Right renal cortex interstitium (tissue), 3 donors: Measurements from ENCODE around the gene NRXN3. TPM values are rescaled to one million over a fixed set of nuclear protein-coding genes. Genes with fewer than 3 reads are reported as not detected.

ENCODE experiments used
- DNase-seq, 3 donors: peaks; one replicate each; pipeline ENCODE4 v3.0.0-alpha.2; 2013; ENCODE audit warnings: low read depth in 3 of 3, low spot score in 2 of 3
- polyA plus RNA-seq, 3 donors: library from polyadenylated mRNA; unstranded; fragments of 120-200 nt; gene quantifications; one replicate each; pipeline ENCODE4 v1.2.1, GENCODE V29; 2013; ENCODE audit not compliant: insufficient read length in 3 of 3

The NRXN3 gene
- polyA plus RNA-seq, 3 donors = 5.6 to 6.7 (median 5.9) TPM

GRCh38 chr14:79036441-79036840, 866.3 kb downstream of the NRXN3 start:
- no peak for DNase-seq

DNA sequence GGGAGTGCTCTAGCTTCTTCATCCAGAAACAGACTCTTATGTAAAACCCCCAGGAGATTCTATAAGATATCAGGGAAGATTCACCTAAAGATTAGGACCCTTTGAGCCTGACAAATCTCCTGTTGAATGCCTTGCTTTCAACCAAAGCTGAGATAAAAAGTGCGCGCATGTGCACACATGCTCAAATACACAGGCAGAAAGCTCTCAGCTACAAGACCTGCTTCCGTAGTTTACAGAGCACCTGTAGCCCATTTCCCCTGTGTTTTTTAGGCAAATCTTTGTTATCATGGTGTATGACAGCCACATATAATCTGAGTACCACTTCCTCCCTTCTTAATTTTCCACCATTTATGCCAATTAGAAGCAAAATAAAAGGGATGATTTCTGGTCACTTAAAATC, 866.9 kb downstream of the NRXN3 start:
- no peak for DNase-seq

GRCh38 chr14:79037593-79037992, 867.4 kb downstream of the NRXN3 start:
- DNase-seq = no peak

GRCh38 chr14:79040790-79041189, 870.6 kb downstream of the NRXN3 start:
- no peak for DNase-seq

GRCh38 chr14:79043194-79043889, 873.2 kb downstream of the NRXN3 start:
- DNase-seq = no peak

GRCh38 chr14:79044894-79045624, 874.9 kb downstream of the NRXN3 start:
- no peak for DNase-seq

GRCh38 chr14:79050787-79051727, 880.9 kb downstream of the NRXN3 start:
- no peak for DNase-seq

DNA sequence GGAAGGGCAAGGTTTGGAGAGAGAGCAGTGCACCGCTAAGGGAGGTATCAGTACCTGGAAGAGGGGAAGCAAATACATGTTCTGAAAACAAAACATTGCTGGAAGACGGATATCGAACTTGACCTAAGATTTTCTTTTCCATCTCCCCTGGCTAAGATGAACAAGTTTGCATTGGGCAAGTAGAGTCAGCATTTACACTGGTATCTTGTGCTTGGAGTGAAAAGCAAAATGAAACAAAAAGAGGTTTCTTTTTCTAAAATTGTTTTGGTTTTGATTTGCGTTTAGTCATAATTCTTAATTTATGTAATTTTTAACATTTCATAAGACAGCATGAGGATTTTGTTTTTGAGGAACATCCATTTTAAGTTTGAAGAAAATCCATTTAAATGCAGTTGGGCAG, 881.6 kb downstream of the NRXN3 start:
- DNase-seq = no peak

DNA sequence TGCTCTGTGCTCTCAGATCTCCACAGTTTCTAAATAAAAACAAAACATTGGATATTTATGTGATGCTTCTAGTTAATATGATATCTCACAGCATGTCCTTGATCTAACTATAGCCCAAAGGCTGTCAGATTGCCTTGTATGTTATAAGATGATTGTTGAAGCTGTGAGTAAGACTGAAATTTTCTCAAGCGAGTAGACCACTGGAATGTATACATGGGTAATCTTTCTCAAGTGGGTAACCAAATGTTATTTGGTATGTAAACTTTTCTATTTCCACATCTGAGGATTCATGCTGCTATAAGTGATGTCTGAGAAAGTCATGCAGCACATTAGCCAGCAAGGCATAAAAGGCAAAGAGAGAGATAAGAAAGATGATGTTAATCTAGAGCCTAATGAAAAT, 886.7 kb downstream of the NRXN3 start:
- no peak for DNase-seq

GRCh38 chr14:79057333-79057732, 887.2 kb downstream of the NRXN3 start:
- DNase-seq = no peak

GRCh38 chr14:79062226-79062625, 892.1 kb downstream of the NRXN3 start:
- DNase-seq = no peak

GRCh38 chr14:79064214-79064613, 894.0 kb downstream of the NRXN3 start:
- DNase-seq = no peak

DNA sequence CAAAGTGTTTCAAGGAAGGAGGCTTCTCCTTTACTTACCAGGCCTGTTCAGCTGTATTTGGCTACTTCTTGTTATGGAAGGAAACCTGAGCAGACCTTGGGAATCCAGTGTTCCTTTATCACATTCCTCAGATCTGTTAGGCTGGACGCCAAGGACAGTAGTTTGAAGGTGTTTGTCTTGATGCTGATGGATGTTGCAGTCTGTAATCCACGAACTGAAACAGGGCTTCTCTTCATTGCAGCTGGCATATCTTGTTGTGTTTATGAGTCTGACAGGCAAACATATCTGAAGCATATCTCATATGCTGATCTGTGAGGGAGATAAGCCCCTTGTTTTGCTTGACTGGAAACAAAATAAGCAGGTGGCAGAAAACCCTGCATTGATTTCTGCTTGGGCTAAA, 904.3 kb downstream of the NRXN3 start:
- no peak for DNase-seq

DNA sequence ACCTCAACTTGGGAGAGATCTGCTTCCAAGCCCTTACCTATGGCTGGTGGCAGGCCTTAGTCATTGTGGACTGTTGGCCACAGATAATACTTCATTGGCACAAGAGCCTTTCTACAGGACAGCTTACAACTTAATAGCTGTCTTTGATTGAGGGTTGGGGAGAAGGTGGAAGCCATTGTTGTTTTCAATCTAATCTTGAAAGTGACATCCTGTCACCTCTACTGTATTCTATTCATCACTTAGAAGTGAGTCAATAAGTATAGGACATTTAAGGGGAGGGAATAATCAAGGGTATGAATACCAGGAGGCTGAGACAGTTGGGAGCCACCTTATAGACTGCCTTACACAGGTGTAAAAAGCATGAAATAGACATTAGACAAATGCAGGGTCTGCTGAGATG, 906.3 kb downstream of the NRXN3 start:
- no peak for DNase-seq

DNA sequence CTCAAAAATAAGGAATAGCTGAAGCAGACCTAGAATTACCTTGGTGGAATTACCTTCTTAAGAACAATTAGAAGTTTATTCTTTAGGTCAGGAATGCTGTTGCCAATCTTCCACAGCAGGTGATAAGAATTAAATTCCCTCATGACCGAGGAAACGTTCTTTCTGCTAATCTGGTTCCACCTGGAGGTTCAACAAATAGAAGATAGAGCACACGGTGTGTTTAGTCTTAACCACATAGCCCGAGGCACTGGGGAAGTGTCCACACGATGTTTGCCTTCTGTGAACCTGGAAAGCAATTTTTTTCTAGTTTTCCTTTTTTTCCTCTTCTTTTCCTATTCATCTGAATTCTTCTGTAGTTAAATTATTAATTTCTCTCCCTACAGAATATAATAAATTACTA, 906.9 kb downstream of the NRXN3 start:
- DNase-seq = no peak

DNA sequence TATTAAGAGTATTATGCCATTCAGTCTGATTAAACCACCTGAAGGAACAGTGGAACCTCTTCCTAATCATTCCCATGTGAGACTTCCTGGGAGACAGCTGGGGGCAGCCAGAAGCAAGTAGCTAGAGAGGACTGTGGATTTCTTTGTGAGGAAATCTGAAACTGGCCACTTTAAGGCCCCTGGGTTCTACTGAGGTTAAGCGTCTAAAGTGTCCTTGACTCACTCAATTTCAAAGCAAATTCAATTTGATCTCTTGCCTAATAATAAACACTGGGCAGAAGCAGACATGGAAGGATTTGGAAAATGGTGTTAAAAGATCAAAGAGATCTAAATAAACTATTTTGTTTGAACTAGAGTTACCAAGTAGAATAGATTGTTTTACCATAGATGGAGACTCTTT, 909.9 kb downstream of the NRXN3 start:
- DNase-seq = no peak

DNA sequence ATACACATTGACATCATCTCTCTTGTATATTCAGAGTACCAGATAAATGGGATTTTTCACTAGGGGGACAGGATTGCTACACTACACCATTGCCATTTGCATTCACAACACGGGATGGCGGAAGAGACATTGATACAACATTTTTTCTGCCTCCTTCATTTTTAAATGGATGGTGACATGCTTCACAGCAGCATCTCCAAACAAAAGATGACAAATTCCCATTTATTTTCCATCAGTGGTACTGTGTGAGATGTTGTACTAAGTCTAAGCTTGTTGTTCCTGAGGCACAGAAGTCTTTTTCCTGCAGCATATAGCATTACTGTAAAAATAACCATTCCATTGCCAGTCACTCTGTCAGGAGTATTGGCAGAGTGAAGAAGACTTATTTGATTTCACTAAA, 912.7 kb downstream of the NRXN3 start:
- no peak for DNase-seq

GRCh38 chr14:79083356-79083755, 913.2 kb downstream of the NRXN3 start:
- no peak for DNase-seq

DNA sequence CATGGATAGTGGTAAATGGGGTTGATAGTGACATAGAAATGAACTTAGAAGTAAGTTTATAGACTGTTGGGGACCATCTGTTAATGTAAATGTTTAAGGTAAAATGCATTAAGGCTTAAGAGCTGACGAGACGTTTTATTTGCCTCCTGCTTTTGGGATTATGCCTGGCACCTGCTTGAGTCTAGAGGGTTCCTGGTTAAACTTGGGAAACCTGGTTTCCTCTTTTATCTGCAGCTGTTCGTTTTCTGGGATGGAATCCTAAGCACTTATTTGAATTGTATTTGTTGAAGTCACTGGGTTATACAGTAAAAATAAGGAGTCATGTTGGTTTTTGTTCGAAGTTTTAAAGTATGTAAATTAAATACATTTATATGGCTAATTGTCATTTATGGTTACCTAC, 914.7 kb downstream of the NRXN3 start:
- no peak for DNase-seq

- DNase-seq = no peak
Observed at GRCh38 chr14:79089576-79089975, 919.4 kb downstream of the NRXN3 start.

DNA sequence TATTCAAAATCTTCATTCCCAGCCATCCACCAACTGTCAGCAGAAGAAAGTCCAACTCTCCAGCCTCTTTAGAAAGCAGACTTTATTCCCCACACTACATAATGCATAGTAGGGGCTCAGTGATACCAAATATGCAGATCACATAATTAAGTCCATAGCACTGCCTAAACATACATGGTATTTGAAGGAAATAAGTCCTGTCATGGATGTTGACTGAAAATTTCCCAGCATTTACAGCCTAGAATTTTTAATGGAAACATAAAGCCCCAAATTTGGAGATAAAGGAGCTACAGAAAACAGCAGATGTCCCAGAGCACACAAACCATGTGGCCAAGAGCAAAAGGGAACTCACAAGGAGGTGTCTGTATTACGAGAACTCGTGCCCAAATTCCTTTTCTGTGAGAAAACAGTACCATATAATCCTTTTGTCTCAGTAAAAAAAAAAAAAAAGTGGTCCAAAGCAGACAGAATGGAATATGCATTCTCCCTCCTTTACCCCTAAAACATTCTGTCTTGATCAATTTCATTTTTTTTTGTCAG, 920.5 kb downstream of the NRXN3 start:
- no peak for DNase-seq
